Astrocyte (in vitro differentiated cells and primary cell): ENCODE measurements around the gene CRYBG1. TPM values are rescaled to one million over a fixed set of nuclear protein-coding genes. Genes with fewer than 3 reads are reported as not detected.

Experiments used
- DNase-seq: peaks from one replicate; pipeline ENCODE4 v3.0.0-alpha.2; 2010; ENCODE audit warnings: low read depth
- FAIRE-seq: peaks from 2 replicates; lab custom pipeline; 2011; peaks lifted over from hg19 to GRCh38; lab: Jason Lieb, UNC
- H2AFZ ChIP-seq: 2 replicates; pipeline ENCODE4 v1.6.0; 2012; ENCODE audit warnings: low read depth, low read length, inconsistent platforms
- H3K27ac ChIP-seq: 2 replicates; pipeline ENCODE4 v1.5.1; 2011; ENCODE audit warnings: low read depth, low read length, inconsistent platforms
- H3K27me3 ChIP-seq: 2 replicates; pipeline ENCODE4 v1.6.0; 2011; ENCODE audit warnings: low read length, inconsistent platforms; ENCODE audit not compliant: insufficient read depth
- H3K36me3 ChIP-seq: 2 replicates; pipeline ENCODE4 v1.5.1; 2011; ENCODE audit warnings: low read length, inconsistent platforms; ENCODE audit not compliant: insufficient read depth
- H3K4me1 ChIP-seq: 2 replicates; pipeline ENCODE4 v1.5.1; 2011; ENCODE audit warnings: low read length, inconsistent platforms; ENCODE audit not compliant: insufficient read depth
- H3K4me2 ChIP-seq: 2 replicates; pipeline ENCODE4 v1.6.0; 2012; ENCODE audit warnings: low read length, inconsistent platforms
- H3K4me3 ChIP-seq: 2 replicates; pipeline ENCODE4 v1.5.1; 2011; ENCODE audit warnings: low read depth, mild to moderate bottlenecking, low read length, inconsistent platforms; ENCODE audit not compliant: insufficient read depth
- H3K79me2 ChIP-seq: 2 replicates; pipeline ENCODE4 v1.6.0; 2012; ENCODE audit warnings: mild to moderate bottlenecking, low read length, inconsistent platforms; ENCODE audit not compliant: insufficient read depth
- H3K9ac ChIP-seq: 2 replicates; pipeline ENCODE4 v1.6.0; 2012; ENCODE audit warnings: mild to moderate bottlenecking, low read length, inconsistent platforms
- H3K9me3 ChIP-seq: 2 replicates; pipeline ENCODE4 v1.5.1; 2012; ENCODE audit warnings: low read depth, mild to moderate bottlenecking, low read length, inconsistent platforms; ENCODE audit not compliant: insufficient read depth
- H4K20me1 ChIP-seq: 2 replicates; pipeline ENCODE4 v1.6.0; 2012; ENCODE audit warnings: low read length, inconsistent platforms; ENCODE audit not compliant: insufficient read depth
- H3K27ac Mint-ChIP-seq: one replicate; pipeline ENCODE4 v1.8.0; 2021; ENCODE audit warnings: mild to moderate bottlenecking, mixed read lengths; ENCODE audit not compliant: unreplicated experiment
- H3K27me3 Mint-ChIP-seq: one replicate; pipeline ENCODE4 v1.8.0; 2021; ENCODE audit warnings: low read depth, mixed read lengths; ENCODE audit not compliant: unreplicated experiment
- H3K36me3 Mint-ChIP-seq: one replicate; pipeline ENCODE4 v1.8.0; 2021; ENCODE audit warnings: low read depth, mixed read lengths; ENCODE audit not compliant: unreplicated experiment
- H3K4me1 Mint-ChIP-seq: one replicate; pipeline ENCODE4 v1.8.0; 2021; ENCODE audit warnings: low read depth, mixed read lengths; ENCODE audit not compliant: unreplicated experiment
- H3K4me3 Mint-ChIP-seq: one replicate; pipeline ENCODE4 v1.8.0; 2021; ENCODE audit warnings: mild to moderate bottlenecking, moderate library complexity, mixed read lengths; ENCODE audit not compliant: unreplicated experiment
- H3K9me3 Mint-ChIP-seq: one replicate; pipeline ENCODE4 v1.8.0; 2021; ENCODE audit warnings: mild to moderate bottlenecking, mixed read lengths; ENCODE audit not compliant: unreplicated experiment
- EZH2 ChIP-seq: IDR thresholded peaks from 2 replicates; pipeline ENCODE4 v1.6.1; 2012; ENCODE audit warnings: mild to moderate bottlenecking, low read length, inconsistent platforms; ENCODE audit not compliant: insufficient read depth
- total RNA-seq: library from RNA; stranded (reverse); gene quantifications from 2 replicates; pipeline ENCODE4 v1.2.1, GENCODE V29; 2021
- TF ChIP-seq, protein P1 (sequence below): IDR thresholded peaks from 2 replicates; pipeline ENCODE4 v1.5.1; 2011; ENCODE audit warnings: low read depth, mild to moderate bottlenecking, inconsistent platforms, low read length, moderate library complexity; ENCODE audit not compliant: insufficient read depth

CRYBG1 gene
- total RNA-seq, 1 donor from 2014 or later, result 0.64 TPM

DNA sequence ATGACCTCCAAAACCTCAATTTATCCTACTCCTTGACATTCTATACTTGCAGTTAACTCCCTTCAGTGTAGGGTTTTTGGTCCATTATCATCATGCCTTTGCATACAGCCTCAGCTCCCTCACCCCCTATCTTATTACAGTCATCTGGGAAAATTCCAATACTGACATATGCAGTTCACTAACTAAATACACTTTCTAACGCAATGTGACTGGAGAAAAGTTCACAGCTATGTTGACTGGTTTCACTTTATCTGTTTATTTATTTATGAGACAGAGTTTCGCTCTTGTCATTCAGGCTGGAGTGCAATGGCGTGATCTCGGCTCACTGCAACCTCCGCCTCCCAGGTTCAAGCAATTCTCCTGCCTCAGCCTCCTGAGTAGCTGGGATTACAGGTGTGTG lies 64.9 kb downstream of the CRYBG1 start:
- Mint-ChIP-seq H3K4me1 (peaks cover 19% of the 10 kb centered on the region), H3K27me3 (no peaks in the 10 kb centered on the region), H3K27ac (no peak overlapping the region), H3K9me3 (peaks cover 2% of the 10 kb centered on the region), H3K36me3 (no peaks in the 10 kb centered on the region), H3K4me3 (no peak overlapping the region)
- no peak overlapping the region for H3K4me2 ChIP-seq
- H2AFZ ChIP-seq, result no peak overlapping the region
- no peaks in the 10 kb centered on the region for H4K20me1 ChIP-seq
- H3K27ac ChIP-seq, result no peak overlapping the region
- no peak for DNase-seq
- no peaks in the 10 kb centered on the region for H3K79me2 ChIP-seq
- peak; percentile 13 for FAIRE-seq
- no peak overlapping the region for H3K9ac ChIP-seq
- no peaks in the 10 kb centered on the region for H3K36me3 ChIP-seq
- no peaks in the 10 kb centered on the region for H3K27me3 ChIP-seq
- H3K9me3 ChIP-seq, result no peaks in the 10 kb centered on the region
- TF ChIP-seq EZH2, result no peak
- TF ChIP-seq, protein P1, sequence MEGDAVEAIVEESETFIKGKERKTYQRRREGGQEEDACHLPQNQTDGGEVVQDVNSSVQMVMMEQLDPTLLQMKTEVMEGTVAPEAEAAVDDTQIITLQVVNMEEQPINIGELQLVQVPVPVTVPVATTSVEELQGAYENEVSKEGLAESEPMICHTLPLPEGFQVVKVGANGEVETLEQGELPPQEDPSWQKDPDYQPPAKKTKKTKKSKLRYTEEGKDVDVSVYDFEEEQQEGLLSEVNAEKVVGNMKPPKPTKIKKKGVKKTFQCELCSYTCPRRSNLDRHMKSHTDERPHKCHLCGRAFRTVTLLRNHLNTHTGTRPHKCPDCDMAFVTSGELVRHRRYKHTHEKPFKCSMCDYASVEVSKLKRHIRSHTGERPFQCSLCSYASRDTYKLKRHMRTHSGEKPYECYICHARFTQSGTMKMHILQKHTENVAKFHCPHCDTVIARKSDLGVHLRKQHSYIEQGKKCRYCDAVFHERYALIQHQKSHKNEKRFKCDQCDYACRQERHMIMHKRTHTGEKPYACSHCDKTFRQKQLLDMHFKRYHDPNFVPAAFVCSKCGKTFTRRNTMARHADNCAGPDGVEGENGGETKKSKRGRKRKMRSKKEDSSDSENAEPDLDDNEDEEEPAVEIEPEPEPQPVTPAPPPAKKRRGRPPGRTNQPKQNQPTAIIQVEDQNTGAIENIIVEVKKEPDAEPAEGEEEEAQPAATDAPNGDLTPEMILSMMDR, result no peak
- H3K4me1 ChIP-seq, result peaks cover 11% of the 10 kb centered on the region
- no peak overlapping the region for H3K4me3 ChIP-seq

DNA sequence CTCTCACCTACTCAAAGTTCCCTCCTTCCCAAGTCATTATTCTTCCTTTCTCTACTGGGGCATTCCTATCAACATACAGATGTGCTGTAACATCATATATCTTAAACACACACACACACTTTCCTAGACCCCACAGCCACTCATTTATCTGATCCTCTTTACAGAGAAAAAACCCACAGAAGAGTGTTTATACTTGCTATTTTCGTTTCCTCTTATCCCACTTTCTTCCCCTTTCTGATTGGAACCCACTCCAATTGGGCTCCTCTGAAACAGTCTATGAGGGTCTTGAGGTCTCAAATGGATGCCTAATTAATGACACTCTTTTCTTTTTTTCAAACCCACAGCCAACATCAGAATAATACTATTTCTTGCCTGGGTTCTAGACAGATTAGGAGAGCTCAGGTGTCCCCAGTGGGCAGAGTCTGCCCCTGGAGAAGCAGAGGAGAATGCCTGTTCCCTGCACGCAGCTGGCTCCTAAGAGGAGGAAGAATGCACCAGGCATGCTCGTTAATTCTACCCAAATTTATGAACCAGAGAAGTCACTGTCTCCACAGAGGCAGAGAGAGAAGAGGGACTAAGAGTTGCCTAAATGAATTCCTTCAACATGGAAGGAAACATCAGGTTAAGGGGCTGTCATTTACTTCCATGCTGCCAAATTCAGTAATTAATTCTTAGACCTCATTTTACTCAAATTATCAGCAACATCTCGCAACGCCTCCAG lies 65.9 kb downstream of the CRYBG1 start:
- Histone ChIP-seq H3K4me3 (no peak overlapping the region), H3K9ac (no peak overlapping the region), H3K4me1 (peaks cover 10% of the 10 kb centered on the region), H3K27ac (no peak overlapping the region), H3K79me2 (no peaks in the 10 kb centered on the region), H3K36me3 (no peaks in the 10 kb centered on the region), H3K4me2 (no peak overlapping the region), H4K20me1 (no peaks in the 10 kb centered on the region), H3K9me3 (no peaks in the 10 kb centered on the region), H2AFZ (no peak overlapping the region), H3K27me3 (no peaks in the 10 kb centered on the region)
- no peaks in the 10 kb centered on the region for H3K27me3 Mint-ChIP-seq
- H3K9me3 Mint-ChIP-seq, result peaks cover 2% of the 10 kb centered on the region
- DNase-seq (no peak), FAIRE-seq (no peak)
- H3K27ac Mint-ChIP-seq, result no peak overlapping the region
- TF ChIP-seq, protein P1, result no peak
- no peak for TF ChIP-seq EZH2
- peaks cover 14% of the 10 kb centered on the region for H3K4me1 Mint-ChIP-seq
- no peaks in the 10 kb centered on the region for H3K36me3 Mint-ChIP-seq
- H3K4me3 Mint-ChIP-seq, result no peak overlapping the region

DNA sequence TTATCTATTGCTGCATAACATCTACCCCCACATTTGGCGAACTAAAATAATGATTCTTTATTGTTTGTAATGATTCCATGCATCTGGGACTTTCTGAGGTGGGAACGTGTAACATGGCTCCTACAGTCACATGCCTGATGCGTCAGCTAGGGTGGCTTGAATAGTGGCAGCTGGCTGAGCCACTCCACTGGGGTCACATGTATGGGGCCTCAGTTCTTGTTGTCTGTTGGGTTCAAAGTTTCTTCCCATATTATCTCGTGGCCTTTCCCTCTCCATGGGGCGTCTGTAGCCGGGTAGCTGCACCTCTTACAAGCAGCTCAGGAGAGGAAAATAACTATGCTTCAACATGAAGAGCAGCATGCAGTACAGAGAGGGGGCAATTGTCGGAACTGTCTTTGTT lies 69.9 kb downstream of the CRYBG1 start:
- Mint-ChIP-seq H3K27ac (no peak overlapping the region), H3K4me1 (peaks cover 14% of the 10 kb centered on the region), H3K36me3 (no peaks in the 10 kb centered on the region), H3K9me3 (no peaks in the 10 kb centered on the region), H3K27me3 (no peaks in the 10 kb centered on the region), H3K4me3 (no peak overlapping the region)
- H3K4me1 ChIP-seq, result peaks cover 10% of the 10 kb centered on the region
- H3K9me3 ChIP-seq, result no peaks in the 10 kb centered on the region
- H3K27ac ChIP-seq, result no peak overlapping the region
- TF ChIP-seq, protein P1, result no peak
- no peak for TF ChIP-seq EZH2
- no peak overlapping the region for H2AFZ ChIP-seq
- no peaks in the 10 kb centered on the region for H3K36me3 ChIP-seq
- no peaks in the 10 kb centered on the region for H4K20me1 ChIP-seq
- FAIRE-seq (no peak), DNase-seq (no peak)
- H3K4me2 ChIP-seq, result no peak overlapping the region
- no peaks in the 10 kb centered on the region for H3K79me2 ChIP-seq
- no peak overlapping the region for H3K9ac ChIP-seq
- no peaks in the 10 kb centered on the region for H3K27me3 ChIP-seq
- H3K4me3 ChIP-seq, result no peak overlapping the region
